Stomach (tissue), 9 donors: ENCODE measurements around the gene TMC2. TPM values are rescaled to one million over a fixed set of nuclear protein-coding genes. Genes with fewer than 3 reads are reported as not detected.

ENCODE experiments used
- DNase-seq, 2 donors: peaks; one replicate each; pipeline versions ENCODE4 v3.0.0 to v3.0.0-alpha.2; 2013 to 2019
- H3K27ac ChIP-seq, 5 donors: fragments of 200-600 bp in 4 of 5; sonication (generic) in 4 of 5; one replicate each; pipeline ENCODE4 v1.5.1; 2013 to 2019; ENCODE audit warnings: mild to moderate bottlenecking in 1 of 5, moderate library complexity in 1 of 5
- H3K27me3 ChIP-seq, 3 donors: fragments of 200-600 bp; sonication (generic); one replicate each; pipeline ENCODE4 v1.5.1; 2017 to 2019; ENCODE audit warnings: mixed run types in 1 of 3
- H3K36me3 ChIP-seq, 4 donors: fragments of 200-600 bp; sonication (generic); 1 replicate in 3 of 4; 2 replicates in 1 of 4; pipeline ENCODE4 v1.5.1; 2016 to 2019
- H3K4me1 ChIP-seq, 4 donors: fragments of 200-600 bp; sonication (generic); one replicate each; pipeline ENCODE4 v1.5.1; 2016 to 2019
- H3K4me3 ChIP-seq, 4 donors: fragments of 200-600 bp; sonication (generic) in 3 of 4; one replicate each; pipeline ENCODE4 v1.5.1; 2016 to 2019; ENCODE audit warnings: mild to moderate bottlenecking in 1 of 4
- H3K9me3 ChIP-seq, 4 donors: fragments of 200-600 bp; sonication (generic); one replicate each; pipeline ENCODE4 v1.5.1; 2016 to 2019
- EP300 ChIP-seq: sonication (generic); formaldehyde crosslinking; IDR thresholded peaks from one replicate; pipeline ENCODE4 v1.6.1; 2017; ENCODE audit warnings: antibody characterized with exemption
- POLR2A ChIP-seq, 4 donors: fragments of 450-650 bp; IDR thresholded peaks; one replicate each; pipeline ENCODE4 v1.6.1; 2016; ENCODE audit warnings: antibody characterized with exemption in 4 of 4, control low read depth in 2 of 4, mild to moderate bottlenecking in 1 of 4, moderate library complexity in 1 of 4
- POLR2AphosphoS5 ChIP-seq, 3 donors: sonication (generic); formaldehyde crosslinking; IDR thresholded peaks; one replicate each; pipeline ENCODE4 v1.6.1; 2016; ENCODE audit warnings: antibody characterized with exemption in 3 of 3
- WGBS, 5 donors: extraction: QIAGEN DNeasy Blood & Tissue Kit in 3 of 5; methylation state at CpG; one replicate each; pipeline versions ENCODE4 v1.1.5 to v1.1.7; 2013 to 2018; 5-methylcytosine and 5-hydroxymethylcytosine counted together
- intact Hi-C: fragments of 100-400 bp; cut with DNase I; formaldehyde crosslinking; loops from one replicate; pipeline ENCODE4 v1.15.1; 2023; ENCODE audit warnings: low total_unique reads
- polyA plus RNA-seq, 3 donors: library from polyadenylated mRNA; stranded (reverse); fragments of 200-250 nt; gene quantifications; one replicate each; pipeline ENCODE4 v1.2.3, GENCODE V29; 2013
- total RNA-seq, 5 donors: library from RNA; depleted of rRNA; stranded (reverse); fragments of >200 nt; gene quantifications; one replicate each; pipeline versions ENCODE4 v1.1.0 to v1.2.3, GENCODE V29; 2014 to 2016
- TF ChIP-seq, protein P1 (sequence below), 7 experiments: fragments of 450-650 bp in 4 of 7; fragments of 200-600 bp in 3 of 7; sonication (generic) in 3 of 7; IDR thresholded peaks; one replicate each; pipeline ENCODE4 v1.5.1; 2016 to 2019; ENCODE audit warnings: antibody characterized with exemption in 7 of 7, control low read depth in 2 of 7, mild to moderate bottlenecking in 1 of 7
- donor health status: healthy with polysubstance abuse.
- donor health status: Bipolar disorder and iron deficiency.
- donor health status: healthy.

The TMC2 gene
- total and polyA plus RNA-seq, 8 donors, result 0.03 TPM; not detected in 7

DNA sequence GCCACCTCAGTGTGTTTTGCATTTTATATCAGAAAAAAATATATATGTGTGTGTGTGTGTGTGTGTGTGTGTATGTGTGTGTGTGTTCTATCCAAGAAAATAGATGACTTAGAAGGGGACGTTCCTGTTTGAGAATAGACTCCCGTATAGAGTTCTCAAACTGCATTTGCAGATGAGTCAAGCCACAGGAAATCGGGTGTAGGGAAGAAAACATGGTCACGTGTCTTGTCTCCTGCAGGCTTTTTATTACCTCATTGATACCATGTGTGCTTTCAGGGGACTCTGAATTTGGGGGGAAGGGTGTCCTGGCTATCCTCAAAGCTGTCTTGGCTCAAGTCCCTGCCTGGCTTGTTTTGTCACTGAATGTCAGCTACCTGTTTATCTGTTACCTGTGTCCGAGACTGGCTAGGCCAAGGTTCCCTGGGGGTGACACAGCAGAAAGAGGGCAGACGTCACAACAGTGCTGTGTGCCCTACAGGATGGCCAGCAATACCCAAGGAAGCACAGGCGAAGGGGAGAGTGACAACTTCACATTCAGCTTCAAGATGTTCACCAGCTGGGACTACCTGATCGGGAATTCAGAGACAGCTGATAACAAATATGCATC, 60.4 kb downstream of the TMC2 start:
- Histone ChIP-seq H3K4me1 (no peaks in the 10 kb centered on the region), H3K9me3 (no peaks in the 10 kb centered on the region), H3K4me3 (no peak overlapping the region), H3K27ac (no peak overlapping the region), H3K27me3 (peaks cover 0 to 14% (median 0%) of the 10 kb centered on the region in 3 donors), H3K36me3 (no peaks in the 10 kb centered on the region)
- intact Hi-C loops, result no loop called here
- WGBS, 5 donors, result 54 to 71% (median 67%) methylated on average over 8 of the region's 8 CpGs
- DNase-seq, result no peak
- TF ChIP-seq EP300 (no peak), POLR2A (IDR thresholded peaks at IDR 0.05) (no peak), POLR2AphosphoS5 (IDR thresholded peaks at IDR 0.05) (no peak)
- TF ChIP-seq, protein P1, sequence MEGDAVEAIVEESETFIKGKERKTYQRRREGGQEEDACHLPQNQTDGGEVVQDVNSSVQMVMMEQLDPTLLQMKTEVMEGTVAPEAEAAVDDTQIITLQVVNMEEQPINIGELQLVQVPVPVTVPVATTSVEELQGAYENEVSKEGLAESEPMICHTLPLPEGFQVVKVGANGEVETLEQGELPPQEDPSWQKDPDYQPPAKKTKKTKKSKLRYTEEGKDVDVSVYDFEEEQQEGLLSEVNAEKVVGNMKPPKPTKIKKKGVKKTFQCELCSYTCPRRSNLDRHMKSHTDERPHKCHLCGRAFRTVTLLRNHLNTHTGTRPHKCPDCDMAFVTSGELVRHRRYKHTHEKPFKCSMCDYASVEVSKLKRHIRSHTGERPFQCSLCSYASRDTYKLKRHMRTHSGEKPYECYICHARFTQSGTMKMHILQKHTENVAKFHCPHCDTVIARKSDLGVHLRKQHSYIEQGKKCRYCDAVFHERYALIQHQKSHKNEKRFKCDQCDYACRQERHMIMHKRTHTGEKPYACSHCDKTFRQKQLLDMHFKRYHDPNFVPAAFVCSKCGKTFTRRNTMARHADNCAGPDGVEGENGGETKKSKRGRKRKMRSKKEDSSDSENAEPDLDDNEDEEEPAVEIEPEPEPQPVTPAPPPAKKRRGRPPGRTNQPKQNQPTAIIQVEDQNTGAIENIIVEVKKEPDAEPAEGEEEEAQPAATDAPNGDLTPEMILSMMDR (IDR thresholded peaks at IDR 0.05), result no peak

DNA sequence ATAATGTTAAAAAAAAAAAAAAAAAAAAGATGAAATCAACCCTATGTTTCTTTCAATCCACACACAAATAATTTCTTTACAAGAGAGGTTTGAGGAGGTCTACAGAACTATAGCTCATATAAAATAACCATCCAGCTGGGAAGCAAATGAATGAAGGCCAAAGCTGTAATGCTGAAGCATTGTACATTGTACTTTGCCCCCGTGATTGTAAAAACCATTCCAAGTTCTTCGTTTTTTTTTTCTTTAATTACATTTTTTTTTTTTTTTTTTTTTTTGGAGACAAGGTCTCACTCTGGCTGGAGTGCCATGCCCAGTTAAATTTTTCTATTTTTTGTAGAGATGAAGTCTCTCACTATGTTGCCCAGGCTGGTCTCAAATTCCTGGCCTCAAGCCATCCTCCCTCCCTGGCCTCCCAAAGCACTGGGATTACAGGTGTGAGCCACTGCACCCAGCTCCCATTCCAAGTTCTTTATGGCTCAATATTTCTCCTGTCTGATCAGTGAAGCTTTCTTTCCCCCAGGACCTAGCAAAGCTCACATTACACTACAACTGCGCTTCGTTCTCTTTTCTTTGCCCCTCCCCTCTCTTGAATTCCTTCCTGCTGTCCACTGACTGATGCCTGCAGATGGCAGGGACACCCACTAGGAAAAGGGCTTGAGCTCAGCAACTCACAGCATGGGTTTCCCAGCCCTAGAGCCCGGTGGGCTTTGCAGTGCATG, 63.1 kb downstream of the TMC2 start:
- Histone ChIP-seq H3K27me3 (peaks cover 0 to 9% (median 0%) of the 10 kb centered on the region in 3 donors), H3K4me3 (no peak overlapping the region), H3K27ac (no peak overlapping the region), H3K4me1 (peaks cover 0 to 1% (median 0%) of the 10 kb centered on the region in 4 donors), H3K36me3 (no peaks in the 10 kb centered on the region), H3K9me3 (no peaks in the 10 kb centered on the region)
- intact Hi-C loops, result no loop called here
- peak in 1 of 2 donors; percentile 5 for DNase-seq
- TF ChIP-seq, protein P1 (IDR thresholded peaks at IDR 0.05), result no peak
- TF ChIP-seq EP300 (no peak), POLR2A (IDR thresholded peaks at IDR 0.05) (no peak), POLR2AphosphoS5 (IDR thresholded peaks at IDR 0.05) (no peak)
- WGBS, 5 donors, result 31 to 41% (median 32%) methylated on average over 5 of the region's 5 CpGs

DNA sequence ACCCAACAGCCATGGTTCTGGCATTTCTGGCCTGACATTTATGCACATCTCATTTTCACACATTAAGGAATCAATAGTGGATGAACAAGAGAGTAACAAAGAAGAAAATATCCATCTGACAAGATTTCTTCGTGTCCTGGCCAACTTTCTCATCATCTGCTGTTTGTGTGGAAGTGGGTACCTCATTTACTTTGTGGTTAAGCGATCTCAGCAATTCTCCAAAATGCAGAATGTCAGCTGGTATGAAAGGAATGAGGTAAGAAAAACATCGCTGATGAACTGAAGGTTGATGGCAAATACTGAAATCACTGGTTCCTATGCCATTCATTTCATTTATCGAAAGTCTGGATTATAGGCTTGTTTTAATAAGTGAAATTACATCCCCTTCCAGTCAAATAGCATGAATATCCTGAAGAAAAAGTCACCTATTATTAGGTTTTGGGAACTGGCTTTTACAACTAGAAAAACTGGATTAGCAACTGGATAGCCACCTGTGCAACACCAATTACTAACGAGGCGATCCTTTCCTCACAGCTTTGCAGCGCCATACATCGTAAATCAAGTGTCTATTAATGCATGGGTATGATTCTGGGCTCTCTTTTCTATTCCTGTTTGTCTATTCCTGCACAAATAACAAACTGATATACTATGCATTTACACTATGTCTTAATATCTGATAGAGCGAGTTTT, 65.8 kb downstream of the TMC2 start:
- no peaks in the 10 kb centered on the region for H3K27me3 ChIP-seq
- 64 to 80% (median 76%) methylated on average over 9 of the region's 9 CpGs for WGBS, 5 donors
- H3K4me3 ChIP-seq, result no peak overlapping the region
- DNase-seq, result peak in 1 of 2 donors; percentile 18
- no peak overlapping the region for H3K27ac ChIP-seq
- H3K36me3 ChIP-seq, result no peaks in the 10 kb centered on the region
- TF ChIP-seq, protein P1 (IDR thresholded peaks at IDR 0.05), result no peak
- TF ChIP-seq POLR2A (IDR thresholded peaks at IDR 0.05), result no peak
- no peak for TF ChIP-seq POLR2AphosphoS5 (IDR thresholded peaks at IDR 0.05)
- TF ChIP-seq EP300, result no peak
- intact Hi-C loops, result no loop called here
- H3K4me1 ChIP-seq, result peaks cover 0 to 3% (median 0%) of the 10 kb centered on the region in 4 donors
- peaks cover under 1 to 19% (median 15%) of the 10 kb centered on the region in 4 donors for H3K9me3 ChIP-seq

DNA sequence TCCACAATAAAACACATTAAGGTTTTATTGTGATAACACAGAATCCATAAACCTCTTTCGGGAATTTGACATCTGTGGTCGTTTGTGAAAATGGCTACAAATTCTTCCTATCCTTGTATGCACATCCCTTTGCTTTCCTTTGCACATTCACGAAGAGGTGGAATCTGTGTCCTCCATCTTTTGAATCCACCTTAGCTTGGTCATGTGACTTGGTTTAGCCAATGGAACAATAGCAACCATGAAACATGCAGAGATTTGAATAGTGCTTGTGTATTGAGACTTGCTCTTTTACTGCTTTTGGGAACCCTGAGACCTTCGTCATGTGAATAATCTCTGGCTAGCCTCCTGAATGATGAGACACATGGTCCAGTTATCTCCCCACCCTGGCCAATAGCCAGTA, 66.4 kb downstream of the TMC2 start:
- intact Hi-C loops, result no loop called here
- H3K27ac ChIP-seq, result no peak overlapping the region
- H3K4me1 ChIP-seq, result peaks cover 0 to 3% (median 0%) of the 10 kb centered on the region in 4 donors
- no peak for DNase-seq
- no peak overlapping the region for H3K4me3 ChIP-seq
- no peaks in the 10 kb centered on the region for H3K27me3 ChIP-seq
- TF ChIP-seq POLR2AphosphoS5 (IDR thresholded peaks at IDR 0.05) (no peak), EP300 (no peak), POLR2A (IDR thresholded peaks at IDR 0.05) (no peak)
- 81 to 92% (median 91%) methylated on average over 4 of the region's 4 CpGs for WGBS, 5 donors
- peaks cover 5 to 23% (median 18%) of the 10 kb centered on the region in 4 donors for H3K9me3 ChIP-seq
- H3K36me3 ChIP-seq, result no peaks in the 10 kb centered on the region
